ENCODE data around the gene RXRA.

RXRA gene

DNA sequence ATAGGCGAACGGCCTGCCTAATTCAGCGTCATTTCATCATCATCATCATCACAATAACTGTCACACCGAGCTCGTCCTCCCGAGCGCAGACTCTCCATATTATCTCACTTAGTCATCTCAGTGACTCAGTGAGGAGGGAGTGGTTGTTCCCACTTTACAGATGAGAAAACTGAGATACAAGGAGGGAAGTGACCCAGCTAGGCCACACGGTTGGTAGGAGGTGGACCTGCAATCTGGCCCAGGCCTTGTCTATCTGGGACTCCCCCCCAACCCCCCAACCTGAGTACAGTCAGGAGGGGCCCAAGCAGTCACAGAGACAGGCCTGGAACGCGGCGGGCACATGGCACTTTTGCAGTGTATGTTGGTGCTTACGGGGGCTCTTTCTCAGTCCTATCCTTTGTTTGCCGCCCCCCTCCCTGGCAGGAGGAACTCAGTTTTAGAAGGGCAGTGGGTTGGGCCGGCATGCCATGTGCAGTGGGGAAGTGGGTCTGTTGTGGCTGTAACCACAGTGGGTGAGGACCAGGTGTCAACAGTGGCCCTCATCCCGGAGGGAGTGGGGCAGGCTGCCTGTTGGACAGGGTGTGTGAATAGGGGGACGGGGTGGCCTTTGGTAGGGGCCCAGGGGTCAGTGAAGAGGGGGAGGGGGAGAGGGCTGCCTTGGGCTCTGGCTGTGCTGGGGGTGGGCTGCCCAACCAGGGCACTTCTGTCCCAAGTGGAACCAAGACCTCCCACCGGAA, 1.7 kb upstream of the RXRA start:
- DNase-seq (ENCODE audit: low read depth), result no peak

DNA sequence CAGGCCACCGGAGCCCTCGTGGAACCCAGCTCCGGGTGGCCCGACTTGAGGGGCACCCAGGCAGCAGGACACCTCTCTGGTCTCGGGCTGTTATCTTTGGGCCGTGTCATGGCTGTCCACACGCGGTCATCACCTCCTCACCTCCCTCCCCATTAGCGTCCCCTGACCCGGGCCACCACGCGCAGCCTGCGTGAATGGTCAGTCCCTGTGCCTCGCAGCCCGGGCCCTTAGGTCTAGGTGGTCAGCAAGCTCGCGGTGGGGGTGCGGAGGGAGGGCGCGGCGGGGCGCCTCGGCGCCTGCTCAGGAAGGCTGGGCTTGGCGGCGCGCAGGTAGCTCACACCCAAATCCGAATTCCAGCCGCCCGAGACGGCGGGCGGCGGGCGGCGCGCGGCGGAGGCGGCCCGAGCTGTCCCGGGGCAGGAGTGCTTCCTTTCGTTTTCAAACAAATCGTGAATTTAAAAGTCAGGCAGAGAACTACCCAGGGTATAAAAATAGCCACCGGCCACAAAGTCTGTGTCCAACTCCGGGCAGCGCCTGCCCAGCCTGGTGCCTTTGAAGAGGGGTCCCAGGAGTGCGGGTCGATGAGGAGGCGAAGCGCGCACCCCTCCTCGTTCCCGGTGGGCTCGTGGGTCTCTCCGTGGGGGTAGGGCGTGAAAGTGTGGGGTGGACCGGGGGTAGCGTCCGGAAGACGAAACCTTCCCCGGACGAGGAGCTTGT, 1.0 kb upstream of the RXRA start:
- no peak for DNase-seq (ENCODE audit: low read depth)

DNA sequence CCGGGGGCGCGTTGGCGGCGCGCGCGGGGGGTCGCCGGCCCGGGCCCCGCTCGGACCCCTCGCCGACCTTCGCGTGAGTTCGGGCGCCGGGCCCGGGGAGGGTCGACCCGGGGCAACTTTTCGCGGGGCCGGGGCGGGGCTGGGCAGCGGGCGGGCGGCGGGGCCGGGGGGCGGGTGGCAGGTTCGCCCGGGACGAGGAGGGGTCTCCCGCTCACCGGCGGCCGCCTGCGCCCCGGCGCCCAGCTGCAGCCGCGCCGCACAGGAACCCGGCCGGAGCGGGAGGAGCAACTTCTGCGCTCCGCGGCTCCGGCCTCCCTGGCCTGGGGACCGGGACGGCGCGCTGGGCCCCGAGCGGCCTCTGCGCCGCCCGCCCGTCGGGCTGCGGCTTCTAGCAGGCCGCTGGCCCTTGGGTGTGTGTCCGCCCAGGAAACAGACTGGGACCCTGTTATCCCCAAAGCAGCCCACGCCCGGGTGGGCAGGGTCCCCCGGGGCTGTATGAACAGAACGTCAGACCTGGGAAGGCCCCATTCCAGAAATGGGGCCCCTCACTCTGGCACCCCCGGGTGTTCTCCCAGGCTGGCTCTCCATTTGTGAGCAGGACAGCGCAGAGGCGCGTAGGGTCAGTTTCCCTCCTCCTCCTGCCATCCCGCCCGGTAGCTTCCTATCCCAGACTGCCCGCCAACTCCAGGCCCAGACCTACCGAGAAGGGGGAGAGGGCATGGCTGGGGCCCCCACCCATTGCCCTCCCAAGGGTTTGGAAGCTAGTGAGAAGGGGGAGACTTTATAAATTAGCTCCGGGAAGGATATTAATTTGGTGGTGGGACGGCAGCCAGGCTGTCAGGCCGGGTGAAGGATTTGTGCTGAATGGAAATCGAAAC, 708 bp downstream of the RXRA start:
- DNase-seq (ENCODE audit: low read depth), result no peak

DNA sequence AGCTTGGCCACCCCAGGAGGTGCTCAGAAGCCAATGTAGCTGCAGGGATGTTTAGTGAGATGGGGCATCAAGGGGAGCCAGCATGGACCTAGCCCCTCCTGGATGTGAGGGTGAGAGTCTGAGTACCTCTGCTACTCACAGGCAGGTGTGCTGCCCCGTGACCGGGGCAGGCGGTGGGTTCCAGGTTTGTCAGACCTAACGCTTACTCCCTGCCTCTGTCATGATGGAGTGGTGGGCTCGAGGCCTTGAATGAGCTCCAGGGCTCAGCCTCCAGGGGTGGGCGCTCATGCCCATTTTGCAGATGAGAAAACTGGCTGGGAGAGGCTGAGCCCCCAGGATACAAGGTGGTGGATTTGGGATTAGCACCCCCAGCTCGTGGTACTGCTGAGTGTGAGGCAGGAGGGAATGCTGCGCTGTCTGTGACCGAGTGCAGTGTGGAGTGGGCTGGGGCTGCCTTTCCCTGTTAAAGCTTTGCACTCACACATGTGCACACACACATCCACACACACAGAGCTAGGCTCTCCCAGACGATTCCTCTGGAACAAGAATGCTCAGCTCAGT, 1.5 kb downstream of the RXRA start:
- no peak for DNase-seq (ENCODE audit: low read depth)

DNA sequence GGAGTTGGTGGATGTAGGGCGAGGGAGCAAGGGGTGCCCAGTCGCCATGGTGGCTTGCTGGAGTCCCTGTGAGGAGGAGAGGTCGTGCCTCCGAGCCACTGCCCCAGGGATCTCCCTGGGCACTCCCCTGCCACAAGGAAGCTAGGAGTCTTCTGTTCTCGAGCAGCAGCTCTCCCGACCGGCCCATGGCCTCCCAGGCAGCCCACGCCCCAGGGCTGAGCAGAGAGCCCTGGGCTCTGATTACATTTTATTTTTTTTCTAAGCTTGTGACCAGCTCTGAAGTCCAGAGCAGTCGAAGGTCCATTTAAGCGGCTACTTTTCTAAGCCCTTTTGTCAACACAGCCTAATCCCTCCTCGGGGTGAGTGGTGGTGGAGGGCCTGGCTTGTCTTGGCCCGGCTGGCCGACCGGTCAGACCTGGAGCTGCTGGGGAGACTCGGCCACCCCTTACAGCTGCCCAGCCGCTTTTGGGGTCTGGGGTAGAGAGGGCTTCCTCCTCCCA, 2.1 kb downstream of the RXRA start:
- no peak for DNase-seq (ENCODE audit: low read depth)

DNA sequence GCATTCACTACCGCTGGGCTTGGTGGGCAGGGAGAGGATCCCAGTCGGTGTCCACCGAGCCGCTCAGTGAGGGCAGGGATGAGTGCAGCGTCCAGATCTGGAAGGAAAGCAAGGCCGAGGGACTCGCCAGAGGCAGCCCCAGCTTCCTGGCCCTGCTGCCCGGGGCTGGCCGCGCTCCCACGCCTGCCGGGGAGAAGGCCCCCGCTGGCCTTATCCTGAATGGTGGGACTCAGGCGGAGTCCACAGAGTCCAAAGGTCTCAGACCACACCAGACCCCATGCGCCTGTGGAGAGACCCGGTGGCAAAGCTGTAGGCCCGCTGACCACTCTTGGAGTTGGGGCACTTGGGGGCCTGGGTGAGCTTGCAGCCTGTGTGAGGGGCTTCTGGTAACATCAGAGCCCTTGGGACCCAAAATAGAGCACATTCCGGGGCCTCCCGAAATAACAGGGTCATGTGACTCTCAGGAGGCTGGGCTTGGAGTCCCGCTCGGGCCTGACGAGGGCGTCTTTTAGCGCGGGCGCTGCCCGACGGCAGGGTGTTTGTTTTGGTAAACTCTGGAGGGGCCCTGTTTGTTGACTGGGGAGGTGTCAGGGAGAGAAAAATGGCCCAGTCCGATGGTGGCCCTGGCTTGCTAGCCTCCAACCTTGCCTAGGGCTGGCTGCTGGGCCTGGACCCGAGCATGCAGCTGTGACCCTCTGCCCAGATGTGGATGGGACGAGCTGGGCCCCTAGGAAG, 2.8 kb downstream of the RXRA start:
- no peak for DNase-seq (ENCODE audit: low read depth)

DNA sequence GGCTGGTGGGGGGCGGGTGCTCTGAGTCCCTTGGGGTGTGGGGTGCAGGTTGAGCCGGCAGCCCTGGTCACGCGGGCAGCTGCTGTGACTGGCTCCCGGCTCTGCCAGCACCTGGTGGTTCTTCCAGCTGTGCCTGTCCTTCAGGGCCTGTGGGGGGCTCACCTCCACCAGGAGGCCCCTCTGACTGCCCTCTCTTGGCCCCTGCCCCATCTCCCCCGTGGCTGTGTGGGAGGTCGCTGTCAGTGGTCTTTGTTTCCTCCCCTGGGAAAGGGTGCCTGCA, 3.3 kb downstream of the RXRA start:
- DNase-seq (ENCODE audit: low read depth), result no peak

DNA sequence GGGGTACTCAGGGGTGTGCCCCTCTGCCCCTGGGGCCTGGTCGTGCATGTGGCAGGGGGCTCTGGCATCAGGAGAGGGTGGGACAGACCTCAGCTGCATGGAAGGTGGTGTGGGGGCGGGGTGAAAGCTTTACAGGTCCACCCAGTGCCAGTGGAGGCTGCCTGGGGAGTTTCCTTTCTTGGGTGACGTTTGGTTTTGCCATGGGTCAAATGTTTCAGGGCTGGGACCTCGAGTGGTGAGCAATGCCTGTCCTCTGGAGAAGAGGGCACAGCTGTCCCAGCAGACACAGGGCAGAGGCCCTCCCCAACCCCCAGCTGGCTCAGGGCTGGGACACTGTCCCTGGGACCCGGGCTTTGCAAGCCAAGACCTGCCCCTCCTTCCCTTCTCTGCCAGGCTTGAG, 3.6 kb downstream of the RXRA start:
- DNase-seq (ENCODE audit: low read depth), result no peak

DNA sequence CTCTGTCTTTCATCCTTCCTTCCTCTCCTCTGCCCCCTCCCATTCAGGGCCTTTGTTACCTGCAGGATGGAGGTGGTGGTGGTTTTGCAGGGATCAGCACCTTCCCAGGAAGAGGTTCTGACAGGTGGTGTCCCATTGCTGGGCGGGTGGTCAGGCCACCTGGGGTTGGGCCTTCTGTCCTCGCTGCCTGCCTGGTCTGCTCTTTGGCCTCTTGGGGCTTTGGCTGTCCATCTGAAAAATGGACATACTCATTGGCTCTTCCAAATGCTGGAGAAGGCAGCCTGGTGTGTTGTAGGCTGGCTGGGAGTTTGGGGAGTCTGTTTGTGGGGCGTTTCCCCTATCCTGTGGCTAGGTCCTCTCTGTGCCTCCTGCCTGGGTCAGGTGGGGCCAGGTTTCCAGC, 4.3 kb downstream of the RXRA start:
- DNase-seq (ENCODE audit: low read depth), result no peak

DNA sequence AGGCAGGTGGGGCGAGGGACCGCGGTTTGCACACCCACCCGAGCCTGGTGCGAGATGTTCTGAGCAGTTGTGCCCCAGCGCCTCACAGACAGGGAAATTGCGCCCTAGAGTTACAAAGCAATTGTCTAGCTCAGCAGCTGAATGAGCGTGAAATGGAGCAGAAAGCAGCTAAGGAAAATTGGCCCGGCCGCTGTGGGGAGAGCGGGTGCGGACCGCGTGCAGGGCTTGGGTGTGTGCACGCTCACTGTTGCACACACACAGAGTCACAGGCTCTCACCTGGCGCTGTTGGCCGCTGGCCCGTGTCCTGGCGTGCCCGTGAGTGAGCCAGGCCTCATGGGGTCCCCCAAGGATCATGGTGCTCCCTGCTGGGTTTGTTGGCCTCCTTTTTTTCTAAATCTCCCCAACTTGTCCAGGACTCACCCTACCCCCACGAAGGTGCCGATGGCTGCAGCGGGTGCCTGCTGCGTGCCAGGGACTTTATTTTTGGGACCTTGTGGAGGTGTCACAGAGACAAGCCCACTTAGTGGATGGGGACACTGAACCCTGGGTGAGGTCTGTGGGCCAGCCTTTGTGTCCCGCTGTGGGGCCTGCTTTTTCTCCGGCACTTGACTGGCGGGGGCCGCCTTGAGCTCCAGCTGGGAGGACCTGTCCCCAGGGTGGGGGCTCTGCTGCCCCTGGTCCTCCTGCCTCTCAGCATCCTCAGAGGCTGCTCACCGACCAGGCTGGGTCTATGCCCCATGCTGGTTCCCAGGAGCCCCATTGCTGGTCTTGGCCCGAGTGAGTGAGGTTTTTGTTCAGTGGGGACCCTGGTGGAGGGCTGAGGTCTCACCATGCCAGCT, 5.2 kb downstream of the RXRA start:
- no peak for DNase-seq (ENCODE audit: low read depth)

DNA sequence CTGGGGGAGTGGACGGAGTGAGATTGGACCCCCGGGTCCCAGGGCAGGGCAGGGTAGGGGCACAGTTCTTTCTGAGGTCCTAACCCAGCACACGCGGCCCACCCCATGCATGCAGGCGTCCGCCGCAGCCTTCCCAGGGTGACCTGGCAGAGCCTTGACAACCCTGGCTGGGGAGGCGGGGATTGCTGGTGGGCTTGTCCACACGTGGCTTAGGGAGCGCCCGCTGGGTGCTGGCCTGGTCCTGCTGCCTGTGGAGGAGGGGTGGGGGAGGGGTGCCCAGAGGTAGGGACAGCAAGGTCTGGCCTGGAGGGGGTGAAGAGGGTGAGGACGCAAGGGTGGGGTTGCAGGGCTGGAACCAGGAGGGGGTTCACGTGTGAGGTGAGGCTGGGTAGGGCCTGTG, 6.0 kb downstream of the RXRA start:
- DNase-seq (ENCODE audit: low read depth), result no peak

DNA sequence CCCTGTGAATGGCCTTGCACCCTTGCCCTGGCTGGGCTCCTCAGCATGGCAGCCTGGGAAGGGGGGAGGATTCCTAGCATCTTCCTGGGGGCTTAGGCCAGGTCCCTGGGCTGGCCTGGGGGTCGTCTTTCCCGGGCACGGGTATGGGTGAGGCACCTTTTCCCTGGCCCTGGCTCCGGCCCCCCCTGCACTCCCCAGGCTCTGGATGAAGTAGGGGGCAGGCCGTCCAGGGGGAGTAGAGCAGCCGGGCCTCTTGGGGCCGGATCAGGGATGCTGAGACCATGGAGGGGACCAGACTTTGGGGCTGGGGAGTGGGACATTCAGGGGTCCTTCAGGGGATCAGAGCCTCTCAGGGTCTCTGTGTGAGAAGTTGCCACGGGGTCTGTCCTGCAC, 6.6 kb downstream of the RXRA start:
- DNase-seq (ENCODE audit: low read depth), result no peak

DNA sequence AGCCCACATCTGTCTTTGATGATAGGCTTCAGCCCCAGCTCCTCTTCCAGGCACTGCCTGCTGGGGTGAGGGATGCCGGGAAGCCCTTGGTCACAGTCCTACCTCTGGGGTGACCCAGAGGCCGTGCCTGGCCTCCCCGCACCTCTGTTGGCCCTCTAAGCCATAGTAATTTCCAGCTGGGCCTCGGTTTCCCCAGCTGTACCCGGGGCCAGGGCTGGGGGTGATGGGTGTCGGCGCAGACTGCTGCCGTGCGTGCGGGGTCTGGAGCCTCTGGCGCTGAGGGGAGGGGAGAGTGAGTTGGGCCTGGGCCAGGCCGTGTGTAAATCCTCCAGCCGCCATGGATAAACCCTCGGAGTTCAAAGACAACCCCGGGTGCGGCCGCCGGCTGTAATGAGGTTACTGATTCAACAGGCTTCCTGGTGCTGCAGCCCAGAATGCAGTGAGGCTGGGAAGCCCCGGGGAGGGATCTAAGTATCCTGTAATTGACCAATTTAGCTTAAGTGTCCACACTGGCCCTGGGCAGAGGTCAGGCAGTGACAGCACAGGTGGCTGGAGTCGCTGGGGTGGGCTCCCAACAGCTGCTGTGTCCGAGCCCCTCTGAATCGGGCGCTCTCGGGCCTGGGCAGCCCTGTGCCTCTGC, 7.1 kb downstream of the RXRA start:
- DNase-seq (ENCODE audit: low read depth), result no peak

DNA sequence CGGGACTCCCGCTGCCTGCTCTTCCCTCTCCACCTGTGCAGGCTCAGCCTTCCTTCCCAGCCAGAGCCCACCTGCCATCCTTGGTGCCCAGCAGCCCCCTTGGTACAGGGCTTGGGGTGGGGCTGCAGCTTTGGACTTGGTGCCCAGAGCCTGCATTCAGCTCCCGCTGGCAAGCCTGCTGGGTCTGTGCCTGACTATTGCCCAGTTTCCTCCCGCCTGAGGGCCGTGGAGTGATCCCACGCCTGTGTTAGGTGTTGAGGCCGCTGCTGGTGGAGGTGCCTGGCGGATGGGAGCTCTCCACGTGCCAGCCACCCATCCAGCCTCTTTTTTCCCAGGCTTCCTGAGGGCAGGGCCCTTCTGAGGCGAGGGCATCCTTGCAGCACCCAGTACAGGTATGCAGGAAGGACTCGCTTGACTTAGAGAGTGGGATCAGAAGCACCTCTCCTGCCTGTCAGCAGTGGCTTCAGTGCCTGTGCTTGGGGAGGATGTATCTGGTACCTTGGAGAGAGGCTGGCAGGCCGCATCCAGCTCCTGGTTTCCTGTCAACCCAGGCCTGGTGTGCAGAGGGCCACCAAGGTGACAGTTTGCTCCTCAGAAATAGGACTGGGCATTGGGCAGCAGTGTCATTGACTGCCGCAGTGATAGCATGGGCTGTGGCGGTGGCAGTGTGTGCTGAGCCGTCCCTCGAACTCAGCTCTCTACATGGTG, 7.8 kb downstream of the RXRA start:
- no peak for DNase-seq (ENCODE audit: low read depth)

DNA sequence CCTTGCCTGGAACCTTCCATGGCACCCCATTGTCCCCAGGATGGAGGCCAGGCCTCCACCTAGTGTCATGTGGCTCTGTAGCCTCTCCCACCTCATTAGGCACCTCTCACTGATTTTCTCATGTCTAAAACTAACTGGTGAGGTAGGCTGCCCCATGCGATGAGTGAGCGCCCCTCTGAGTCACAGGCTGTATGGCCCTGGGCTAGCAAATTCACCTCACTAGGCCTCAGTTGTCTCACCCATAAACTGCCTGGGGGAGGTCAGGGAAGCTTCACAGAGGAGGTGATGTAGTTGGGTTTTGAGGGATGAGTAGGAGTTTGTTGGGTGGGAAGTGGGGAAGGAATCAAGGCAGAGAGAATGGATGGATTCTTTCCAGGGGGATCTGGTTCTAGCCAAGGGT, 8.8 kb downstream of the RXRA start:
- DNase-seq (ENCODE audit: low read depth), result no peak

DNA sequence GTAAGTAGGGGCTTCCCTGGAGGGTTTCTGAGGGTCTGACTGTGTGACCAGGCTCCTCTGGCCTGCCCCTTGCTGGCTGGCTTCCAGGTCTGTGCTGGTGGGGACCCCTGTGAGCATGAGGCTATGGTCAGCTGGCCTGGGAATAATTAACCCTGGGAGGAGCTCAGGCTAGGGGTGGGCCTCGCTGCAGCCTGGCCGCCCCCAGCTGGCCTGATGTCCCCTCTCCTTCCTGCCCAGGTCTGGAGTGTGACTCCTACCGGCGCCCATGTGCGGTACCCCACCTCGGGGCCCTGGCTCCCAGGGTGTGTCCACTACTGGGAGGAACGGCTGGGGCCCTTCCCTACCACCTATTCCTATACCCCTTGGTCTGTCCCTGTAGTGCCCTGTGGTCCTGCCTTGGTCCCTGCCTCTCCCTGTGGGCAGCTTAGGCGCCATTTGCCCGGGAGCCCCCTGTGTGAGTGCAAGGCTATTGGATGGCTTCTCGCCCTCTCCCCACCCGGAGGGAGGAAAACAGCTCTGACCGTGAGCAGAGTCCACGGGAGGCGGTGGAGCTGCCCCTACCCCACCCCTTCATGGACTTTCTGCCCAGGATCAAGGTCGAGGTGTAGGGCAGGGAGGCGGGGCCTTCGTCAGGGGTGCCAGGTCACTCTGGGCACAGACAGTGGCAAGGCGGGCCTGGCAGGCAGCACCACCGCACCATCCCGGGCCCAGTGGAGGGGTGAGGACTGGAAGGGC, 9.4 kb downstream of the RXRA start:
- no peak for DNase-seq (ENCODE audit: low read depth)

DNA sequence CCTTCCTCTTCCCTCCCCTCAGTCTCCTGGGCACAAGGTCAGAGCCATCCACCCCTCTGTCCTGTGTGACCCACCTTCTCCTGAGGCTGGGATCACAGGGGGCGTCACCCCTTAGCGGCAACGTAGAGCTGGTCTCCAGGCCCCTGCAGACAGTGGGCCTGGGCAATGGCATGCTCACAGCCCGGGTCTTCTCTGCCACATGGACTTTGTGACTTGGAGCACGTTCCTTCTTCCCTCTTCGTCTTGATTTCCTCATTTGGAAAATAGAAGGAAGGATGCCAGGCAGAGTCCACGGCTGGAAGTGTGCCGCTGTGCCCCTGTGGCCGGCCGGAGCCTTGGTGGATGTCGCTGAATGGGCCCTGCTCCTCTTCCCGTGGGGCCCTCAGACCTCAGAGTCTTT, 10.0 kb downstream of the RXRA start:
- DNase-seq (ENCODE audit: low read depth), result no peak

DNA sequence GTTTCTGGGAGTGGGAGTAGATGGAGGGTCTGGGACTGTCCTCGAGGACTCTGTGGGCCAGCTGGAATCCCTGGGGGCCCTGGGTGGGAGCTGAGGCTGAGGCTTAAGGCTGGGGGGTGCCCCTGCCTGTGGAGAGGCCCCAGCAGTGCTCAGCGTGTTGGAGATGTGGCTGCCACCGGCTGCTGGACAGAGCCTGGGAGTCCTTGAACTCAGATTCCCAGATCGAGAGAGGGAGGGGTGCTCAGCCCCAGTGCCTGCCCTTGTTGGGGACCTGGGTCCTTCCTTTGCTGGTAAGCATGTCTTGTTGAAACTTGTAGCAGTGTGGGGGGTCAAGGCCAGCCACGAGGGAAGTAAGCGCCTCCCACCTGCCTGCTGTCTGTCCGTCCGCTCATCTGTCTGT, 10.7 kb downstream of the RXRA start:
- DNase-seq (ENCODE audit: low read depth), result no peak

DNA sequence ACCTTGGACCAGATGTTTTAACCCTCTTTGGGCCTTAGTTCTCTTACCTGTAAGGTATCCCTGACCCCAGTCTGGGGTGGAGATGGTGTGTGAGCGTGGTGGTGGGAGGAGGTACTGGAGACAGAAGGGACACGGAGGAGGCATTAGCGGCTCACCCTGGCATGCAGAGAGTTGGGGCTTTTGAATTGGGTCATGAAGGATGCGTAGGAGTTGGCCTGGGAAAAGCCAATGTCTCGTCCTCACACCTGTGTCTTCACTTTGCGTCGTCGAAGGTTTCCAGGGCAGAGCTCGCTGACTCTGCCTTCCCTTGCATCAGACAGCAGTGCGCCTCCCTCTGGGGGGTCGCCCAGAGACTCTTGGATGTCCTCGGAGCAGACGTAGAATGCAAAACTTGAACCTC, 11.2 kb downstream of the RXRA start:
- no peak for DNase-seq (ENCODE audit: low read depth)

Measured in stimulated activated CD8-positive, alpha-beta memory T cell treated with anti-CD3 and anti-CD28 coated beads, Interleukin-15, amount 100 ng/mL, for 24 hours (primary cell).